Retina (tissue), 1 donor: ENCODE data around the gene COX20.
A peak's percentile ranks its signal among the peaks of the same experiment; 100 is the strongest.

Experiments used
- DNase-seq: peaks from one replicate; pipeline ENCODE4 v3.0.0-alpha.2; 2016

COX20 gene

DNA sequence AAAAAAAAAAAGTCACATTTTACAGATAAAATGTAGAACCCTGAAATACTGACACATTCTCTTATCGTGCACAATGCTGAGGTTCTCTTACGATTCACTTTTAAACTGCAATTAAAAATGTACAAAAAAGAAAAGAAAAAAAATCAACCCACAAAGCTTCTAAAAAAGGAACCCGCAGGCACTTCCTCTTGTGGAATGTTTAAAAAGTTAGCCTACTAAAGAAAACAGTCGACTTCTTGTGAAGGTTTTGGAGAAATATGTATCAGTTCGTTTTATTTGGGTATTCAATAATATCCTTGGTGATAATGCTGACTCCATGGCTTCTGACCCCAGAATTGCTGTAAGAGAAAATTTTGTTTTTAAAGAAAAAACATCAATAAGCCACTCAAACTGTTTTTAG lies 18.7 kb downstream of the COX20 start:
- no peak for DNase-seq

DNA sequence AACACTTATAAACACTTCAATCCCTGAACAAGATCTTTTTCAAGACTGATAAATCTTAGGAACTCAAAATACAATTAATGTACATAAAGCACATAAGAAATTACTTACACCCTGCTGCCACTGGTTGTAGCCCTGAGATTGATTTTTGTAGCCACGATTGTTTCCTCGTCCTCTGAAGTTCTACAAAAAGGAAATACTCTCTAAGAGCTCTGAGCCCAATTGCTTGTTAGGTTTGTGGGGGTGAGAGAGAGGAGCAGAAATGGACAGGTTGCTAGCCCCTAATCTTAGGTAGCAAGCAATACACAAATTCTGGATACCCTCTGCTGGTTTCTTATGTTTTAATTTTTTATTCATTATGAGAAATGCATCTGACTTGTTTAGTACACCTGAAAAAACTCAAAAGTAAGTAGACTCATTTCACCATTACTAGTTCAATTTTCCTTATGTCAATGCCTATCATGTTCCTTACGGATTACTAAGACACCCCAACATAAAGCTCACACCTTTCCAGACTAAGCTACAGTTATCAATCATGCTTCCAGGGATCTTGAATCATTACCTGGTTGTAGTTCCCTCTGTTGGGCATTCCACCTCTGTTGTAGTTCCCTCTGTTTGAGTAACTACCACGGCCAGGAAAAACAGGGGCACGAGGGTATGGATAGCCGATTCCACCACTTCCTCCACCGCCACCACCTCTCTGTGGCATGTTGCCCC lies 19.6 kb downstream of the COX20 start:
- DNase-seq = no peak

DNA sequence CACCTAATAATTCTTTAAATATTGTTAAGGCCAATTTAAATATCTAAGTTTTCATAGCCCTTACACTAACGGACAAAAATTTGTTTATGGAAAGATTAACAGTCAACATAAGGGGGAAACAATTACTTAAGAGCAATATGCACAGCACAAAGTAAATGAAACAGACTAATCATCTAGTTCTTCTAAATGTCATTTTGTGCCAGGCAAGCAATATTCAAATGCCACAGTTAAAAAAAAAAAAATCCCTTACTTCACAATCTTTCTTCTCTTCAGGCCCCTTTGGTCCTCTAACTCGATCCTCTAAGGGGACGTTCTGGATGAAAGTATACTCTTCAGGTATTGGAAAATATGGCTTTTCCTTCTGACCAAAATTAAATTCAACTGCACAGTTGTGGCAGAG lies 22.3 kb downstream of the COX20 start:
- no peak for DNase-seq

DNA sequence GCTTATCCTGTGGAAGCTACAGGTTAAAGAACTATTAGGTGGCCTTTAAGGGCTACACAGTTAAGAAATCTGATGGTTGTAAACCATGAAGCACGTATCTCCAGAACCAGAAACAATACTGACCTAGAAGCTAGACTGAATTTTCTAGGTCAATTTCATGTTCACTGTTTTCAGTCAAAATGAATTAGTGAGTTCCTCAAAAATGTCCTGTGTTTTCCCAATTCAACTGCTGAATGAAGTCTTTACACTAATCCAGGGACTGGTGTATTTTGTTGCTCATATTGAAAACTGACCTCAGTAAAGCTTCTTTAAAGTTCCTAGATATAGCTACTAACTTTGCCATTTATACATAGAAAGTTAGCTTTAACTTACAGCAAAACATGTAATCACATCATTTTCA lies 22.9 kb downstream of the COX20 start:
- DNase-seq = no peak

DNA sequence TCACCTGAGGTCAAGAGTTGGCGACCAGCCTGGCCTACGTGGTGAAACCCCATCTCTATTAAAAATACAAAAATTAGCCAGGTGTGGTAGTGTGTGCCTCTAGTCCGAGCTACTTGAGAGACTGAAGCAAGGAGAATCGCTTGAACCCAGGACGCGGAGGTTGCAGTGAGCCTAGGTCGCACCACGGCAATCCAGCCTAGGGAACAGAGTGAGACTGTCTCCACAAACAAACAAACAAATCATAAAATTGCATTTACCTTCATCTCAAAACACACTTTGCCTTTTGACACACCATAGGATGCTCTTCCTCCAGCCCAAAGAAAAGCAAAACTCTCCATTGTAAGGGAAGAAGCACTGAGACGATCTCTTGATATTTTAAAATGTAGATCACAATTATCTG lies 24.6 kb downstream of the COX20 start:
- DNase-seq = no peak

DNA sequence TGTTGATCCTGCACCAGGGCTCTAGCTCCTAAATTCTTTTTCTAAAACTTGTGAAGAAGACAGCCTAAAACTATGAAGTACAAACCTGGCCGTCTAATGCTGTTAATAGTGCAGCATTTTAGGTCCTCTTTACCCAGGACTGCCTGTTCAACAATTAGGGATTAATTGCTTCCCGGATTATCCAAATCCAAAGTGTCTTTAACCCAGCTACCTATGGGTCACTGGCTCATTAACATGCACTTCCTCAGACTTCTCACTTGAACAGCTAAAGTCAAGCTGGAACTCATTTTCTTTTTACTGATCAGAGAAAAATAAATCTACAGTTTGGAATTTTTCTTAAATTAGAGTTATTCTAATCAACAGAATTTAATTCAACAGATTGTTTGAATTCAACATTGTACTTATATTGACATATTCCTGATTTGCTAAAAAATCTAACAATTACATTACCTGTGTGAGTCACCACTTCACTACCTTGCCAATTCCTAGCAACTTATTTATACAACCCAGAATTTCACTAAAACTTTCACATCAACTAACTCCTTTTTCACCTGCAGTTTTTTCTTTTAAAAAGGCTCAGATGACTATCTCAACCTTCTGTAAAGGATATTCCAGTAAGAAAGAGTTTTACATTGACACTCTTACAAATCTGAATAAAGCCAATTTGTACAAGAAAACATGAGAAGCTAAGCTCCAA lies 25.6 kb downstream of the COX20 start:
- no peak for DNase-seq

DNA sequence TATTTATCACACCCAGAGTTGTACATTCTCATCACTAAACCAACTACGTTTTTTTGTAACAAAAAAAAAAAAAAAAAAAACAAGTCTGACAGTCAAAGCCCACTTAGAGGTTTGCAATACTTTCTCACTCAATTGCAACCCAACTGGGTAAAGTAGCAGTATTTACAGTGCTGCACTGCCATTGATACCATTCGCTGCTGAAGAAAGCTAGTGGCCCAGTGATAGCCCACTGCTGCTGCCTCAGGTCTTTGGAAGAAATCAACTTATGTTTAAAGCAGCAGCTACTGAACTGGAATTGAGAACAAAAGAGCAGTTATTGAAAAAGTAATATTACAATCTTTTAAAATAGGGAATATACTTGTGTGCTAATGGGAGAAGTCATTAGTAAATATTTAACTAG lies 26.2 kb downstream of the COX20 start:
- DNase-seq = no peak

DNA sequence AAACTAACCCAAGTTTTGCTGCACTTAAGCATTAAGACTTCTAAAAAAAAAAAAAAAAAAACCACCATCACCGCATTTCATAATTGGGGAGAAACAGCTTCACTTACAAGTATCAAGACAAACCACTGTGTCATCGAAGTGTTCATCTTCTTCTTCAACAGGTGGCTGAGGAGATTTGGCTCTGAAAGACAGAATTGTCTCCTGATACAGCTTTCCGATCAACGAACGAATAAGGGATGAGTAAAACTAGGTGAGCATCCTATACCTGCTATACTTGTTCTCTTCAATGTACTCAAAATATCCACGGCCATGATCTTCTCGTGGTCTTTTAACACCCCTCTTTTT lies 26.9 kb downstream of the COX20 start:
- DNase-seq = no peak

DNA sequence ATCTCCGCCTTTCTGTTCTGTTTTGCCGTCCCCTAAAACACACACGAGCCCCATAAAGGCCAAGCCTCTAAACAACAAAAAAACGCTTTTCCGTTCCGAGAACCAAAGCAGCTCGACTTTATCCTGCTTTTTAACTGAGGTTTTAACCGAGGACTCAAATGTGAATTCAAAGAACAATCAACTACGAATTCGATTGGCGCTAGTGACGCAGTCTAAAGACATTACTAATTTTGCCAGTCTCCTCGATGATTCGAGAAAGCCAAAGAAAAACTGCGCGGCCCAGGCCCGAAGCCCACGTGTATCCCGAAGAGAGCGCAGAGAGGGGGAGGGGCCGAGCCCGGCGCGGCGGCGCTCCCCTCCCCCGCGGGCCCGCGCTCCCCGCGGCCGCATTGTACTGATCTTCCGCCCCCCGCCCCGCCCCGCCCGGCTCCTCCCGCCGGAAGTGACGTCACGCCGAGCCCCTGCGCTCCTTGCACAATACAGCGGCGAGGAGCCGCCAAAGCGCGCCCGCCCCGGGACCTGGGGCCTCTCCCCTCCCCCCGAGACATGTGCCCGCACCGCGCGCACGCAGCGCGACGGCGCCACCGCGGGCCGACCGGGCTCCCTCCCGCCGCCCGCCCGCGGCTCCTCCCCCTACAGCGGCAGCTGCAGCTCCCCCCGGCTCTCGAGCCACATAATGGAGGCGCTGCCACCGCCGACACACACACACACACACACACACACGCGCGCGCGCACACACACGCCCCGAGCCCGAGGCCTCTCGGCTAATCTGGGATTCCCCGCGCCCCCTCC lies 27.4 kb downstream of the COX20 start:
- peak; percentile 90 for DNase-seq

DNA sequence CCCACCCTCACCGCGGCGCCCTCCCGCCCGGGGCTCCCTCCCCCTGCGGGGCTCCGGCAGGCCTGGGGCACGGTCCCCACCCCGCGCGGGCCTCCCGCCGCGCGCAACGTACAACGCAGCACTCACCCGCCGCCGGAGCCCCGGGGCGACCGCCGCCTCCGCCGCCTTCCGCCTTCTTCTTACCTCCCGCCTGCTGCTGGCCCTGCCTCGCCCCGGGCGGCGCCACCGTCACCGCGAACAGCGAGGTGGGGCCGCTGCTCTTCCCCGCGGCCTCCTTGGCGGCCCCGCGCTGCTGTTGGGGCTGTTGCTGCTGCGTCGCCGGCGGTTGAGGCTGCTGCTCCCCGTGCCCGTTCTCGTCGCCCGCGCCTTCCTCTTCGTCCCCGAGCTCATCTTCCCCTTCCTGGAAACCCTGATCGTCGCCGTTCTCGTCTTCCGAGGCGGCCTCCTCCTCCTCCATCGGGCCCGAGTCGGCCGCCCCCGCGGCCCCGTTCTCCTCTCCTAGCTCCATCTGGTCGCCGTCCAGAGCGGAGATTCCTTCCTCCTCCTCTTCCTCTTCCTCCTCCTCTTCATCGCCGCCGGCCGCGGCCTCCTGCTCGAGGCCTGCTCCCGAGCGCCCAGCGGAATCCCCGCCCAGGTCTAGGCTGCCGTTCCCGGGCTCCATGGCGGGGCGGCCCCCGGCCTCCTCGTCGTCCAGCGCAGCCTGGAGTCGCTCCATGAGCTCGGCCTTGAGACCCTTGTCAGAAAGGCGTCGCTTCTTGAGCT lies 28.2 kb downstream of the COX20 start:
- no peak for DNase-seq

DNA sequence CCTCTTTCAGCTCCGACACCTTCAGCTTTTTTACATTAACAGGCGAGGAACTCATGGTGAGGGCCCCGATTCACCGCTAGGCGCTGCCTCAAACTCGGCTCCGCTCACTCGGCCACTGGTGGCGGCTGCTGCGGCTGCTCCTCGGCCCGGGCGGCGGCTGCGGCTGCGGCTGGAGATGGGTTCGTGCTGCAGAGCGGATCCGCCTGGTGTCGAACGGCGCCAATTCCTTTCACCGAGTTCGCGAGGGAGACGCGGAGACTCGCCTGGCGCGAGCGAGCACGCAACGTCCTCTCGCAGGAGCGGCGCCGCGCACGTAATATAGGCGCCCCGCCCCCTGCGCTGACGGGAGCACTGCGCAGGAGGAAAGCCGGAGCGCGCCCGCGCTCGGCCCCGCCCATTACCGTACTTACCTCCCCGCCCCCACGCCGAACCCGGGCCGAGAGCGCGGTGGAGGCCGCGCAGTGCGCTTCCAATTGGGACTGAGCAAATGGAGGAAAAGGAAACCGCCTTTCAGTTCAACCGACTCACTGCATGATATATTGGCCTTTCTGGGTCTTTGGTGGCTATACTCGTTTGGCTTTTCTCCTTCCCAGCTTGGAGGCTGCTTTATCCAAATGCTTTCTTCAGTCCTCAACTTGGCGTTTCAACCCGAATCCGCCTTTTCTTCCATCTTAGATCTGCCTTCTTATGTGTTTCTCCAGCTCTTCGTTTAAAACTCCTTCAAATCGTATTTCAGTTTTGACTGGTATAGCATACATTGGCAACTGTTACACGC lies 29.0 kb downstream of the COX20 start, which contains the start of gene HNRNPU:
Gene HNRNPU (minus strand): TSS at position 291 of the 775 bp plus-strand sequence. CDS start 236 bp downstream, at position 55.
- DNase-seq = peak; percentile 98

DNA sequence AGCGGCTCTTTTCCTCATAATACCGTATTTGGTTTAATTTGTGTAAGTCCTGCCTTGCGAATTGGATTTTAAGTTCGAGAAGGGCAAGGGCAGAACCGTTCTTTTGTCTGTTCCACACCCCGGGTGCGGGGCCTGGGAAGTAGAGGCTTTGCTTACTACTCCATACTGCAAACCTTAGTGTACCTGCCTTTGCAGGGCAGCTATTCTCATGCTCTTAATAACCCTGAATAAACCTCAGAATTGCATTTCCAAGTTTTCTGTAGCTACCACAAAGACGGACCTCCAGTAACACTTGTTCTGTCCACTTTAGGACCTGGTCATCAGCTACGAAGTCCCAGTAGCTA lies 29.5 kb downstream of the COX20 start:
- DNase-seq = no peak

DNA sequence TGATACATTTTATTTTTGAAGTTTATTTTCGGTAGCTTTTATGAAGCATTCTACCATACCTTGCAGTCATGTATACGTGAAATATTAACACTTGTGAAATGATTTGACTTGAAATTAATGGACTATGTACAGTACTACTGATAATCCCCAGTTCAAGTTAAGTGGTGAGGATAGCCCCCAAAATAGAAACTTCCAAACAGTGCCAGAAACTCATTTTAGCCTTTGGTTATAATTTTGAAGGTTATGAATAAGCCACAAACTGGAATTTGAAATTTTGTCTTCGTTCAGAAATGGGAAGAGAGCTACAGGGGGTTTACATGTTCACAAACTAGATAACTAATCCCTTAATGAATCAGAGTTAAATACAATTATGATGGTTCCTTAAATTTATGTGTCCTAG lies 30.4 kb downstream of the COX20 start:
- DNase-seq = no peak

DNA sequence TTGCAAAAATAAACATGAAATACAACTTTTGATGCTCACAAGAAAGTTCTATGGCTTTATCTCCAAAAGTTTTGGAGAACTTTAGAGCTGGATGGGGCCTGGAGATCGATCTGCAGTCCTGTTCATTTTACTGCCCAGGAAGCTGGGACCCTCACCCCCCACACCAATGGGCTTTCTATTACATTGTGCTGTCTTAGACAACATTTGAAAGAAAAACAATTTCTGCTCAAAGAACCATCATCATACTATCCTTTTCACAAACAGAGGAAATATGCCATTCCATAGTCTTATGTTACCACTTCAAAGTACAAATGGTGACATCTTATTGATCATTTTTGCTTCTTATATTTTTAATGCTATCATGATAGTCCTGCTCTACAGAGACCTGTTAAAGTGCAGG lies 30.9 kb downstream of the COX20 start:
- DNase-seq = no peak

DNA sequence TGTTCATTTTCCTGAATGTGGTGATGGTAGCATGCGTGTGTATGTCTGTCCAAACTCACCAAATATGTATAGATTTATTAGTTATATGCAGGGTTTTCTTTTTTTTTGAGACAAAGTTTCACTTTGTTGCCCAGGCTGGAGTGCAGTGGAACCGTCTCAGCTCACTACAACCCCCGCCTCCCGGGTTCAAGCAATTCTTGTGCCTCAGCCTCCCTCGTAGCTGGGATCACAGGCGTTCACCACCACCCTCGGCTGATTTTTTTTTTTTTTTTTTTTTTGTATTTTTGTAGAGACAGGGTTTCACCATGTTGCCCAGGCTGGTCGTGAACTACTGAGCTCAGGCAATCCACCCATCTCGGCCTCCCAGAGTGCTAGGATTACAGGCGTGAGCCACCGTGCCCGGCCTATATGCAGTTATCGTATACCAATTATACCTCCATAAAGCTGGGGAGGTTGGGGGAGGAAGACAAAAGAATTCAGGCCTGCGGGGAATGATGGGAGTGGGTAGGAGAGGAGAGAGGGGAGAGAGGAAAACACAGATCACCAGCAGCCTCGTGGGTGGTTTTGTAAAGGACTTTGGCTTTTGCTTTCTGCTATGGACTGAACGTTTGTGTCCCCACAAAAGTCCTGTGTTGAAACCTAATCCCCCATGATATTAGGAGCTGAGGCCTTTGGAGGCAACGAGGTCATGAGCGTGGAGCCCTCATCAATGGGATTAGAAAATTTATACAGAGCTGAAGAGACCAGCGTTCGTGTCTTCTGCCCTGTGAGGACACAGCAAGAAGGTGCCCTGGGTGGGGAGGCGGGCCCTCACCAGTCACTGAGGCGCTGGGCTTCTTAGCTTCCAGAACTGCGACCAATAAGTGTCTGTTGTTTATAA lies 33.3 kb downstream of the COX20 start:
- DNase-seq = no peak

DNA sequence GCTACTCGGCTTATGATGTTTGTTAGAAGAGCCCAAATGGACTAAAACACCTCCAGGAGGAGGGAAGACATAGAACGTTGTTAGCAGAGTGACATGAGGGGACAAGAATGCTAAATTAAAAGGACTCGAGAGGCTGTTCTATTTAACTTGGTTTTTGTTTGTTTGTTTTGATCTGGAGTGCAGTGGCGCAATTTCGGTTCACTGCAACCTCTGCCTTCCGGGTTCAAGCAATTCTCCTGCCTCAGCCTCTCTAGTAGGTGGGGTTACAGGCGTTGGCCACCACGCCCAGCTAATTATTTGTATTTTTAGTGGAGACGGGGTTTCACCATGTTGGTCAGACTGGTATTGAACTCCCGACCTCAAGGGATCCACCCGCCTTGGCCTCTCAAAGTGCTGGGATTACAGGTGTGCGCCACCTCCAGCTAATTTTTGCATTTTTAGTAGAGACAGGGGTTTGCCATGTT lies 33.9 kb downstream of the COX20 start:
- no peak for DNase-seq

DNA sequence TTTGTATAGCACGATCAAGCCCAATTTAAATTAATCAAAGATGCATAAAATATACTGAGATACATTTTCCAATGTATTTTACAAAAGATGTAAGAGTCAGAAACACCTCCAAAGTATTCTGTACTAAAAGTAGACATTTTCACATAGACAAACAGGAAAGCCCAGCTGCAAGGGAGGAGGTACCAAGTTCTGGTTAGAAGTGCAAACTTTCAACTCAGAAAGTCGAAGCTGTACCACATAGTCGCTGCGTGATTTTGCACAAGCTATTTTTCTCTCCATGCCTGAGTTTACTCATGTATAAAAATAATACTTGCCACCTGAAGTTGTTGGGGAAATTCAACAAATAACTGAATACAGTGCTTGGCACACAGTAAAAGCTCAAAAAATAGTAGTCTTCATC lies 34.5 kb downstream of the COX20 start:
- no peak for DNase-seq

DNA sequence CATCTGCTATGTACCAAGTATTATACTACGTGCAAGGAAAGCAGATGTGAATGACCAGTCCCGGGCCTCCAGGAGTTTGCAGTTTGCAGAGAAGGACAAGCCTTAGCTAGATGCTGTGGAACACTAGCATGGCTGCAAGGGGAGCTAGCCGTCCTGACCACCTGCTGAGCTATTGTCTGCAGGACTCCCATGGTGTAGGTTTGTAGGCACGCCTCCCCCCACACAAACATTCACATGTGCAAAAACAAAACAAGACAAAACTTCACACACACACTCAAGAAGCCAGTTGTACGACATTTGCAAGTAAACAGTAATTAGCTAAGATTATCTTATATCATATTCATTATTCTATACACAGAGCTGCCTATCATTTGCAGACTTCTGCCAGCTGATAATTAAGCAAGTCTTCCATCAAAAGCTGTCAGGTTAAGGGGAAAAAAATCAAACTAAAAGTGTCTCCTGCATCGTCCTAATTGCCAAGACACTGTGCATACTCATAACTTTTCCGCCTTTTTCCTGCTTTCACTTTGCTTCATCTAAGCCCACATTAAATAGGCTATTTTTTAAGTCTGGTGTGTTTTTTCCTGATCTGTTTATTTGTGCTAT lies 39.6 kb downstream of the COX20 start:
- DNase-seq = peak; percentile 26

DNA sequence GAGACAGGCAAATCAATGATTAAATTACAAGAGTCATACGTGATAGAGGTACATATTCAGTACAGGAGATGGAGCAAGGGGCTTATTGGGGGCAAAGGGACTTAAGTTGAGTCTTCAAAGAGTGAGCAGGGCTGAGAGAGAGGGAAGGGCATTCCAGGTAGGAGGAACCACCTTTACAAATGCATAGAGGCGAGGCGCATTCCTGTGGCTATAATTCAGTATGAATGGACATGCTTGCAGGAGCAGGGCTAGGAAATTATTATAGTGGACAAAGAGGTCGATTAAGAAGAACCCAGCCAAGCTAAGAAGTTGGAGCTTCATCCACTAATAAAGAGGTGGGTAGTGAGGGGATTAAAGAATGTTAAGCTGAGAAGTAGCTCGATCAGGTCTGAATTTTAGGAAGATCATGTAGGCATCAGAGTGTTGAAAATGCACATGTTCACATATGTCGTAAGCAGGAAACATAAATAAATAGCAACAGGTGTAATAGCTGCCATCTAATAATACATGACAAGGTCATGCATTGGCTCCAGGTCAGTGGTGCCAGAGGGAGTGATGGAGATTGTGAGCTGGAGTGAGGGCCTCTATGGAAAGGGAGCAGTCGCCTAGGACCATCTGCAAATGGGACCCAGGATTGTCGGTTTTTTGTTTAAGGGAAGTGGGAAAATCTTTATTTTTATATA lies 40.9 kb downstream of the COX20 start:
- DNase-seq = no peak

DNA sequence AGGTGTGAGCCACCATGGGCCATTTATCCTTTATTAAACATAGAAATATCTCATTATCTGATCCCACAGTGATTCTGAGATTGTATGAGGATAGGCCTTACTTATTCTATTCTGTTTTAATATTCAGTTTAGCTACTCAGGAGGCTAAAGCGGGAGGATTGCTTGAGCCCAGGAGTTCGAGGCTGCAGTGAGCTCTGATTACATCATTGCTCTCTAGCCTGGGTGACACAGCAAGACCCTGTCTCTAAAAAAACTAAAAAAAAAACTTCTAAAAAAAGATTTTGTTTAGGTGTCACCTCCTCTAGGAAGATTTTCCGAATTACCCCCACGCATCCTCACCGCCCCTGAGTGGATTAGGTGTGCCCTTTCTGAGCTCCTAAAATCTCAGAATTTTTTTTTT lies 43.2 kb downstream of the COX20 start:
- DNase-seq = no peak
